Right lobe of liver (tissue), 6 donors: ENCODE measurements around the gene MAPK8IP3. TPM values are rescaled to one million over a fixed set of nuclear protein-coding genes. Genes with fewer than 3 reads are reported as not detected.

Source experiments
- ATAC-seq, 4 donors: fragments of 200-7000 bp; cut with Tn5 transposase; one replicate each; pipeline ENCODE4 v1.9.1; 2020; ENCODE audit warnings: mild to moderate bottlenecking in 4 of 4, moderate library complexity in 4 of 4
- DNase-seq, 3 donors: peaks; one replicate each; pipeline ENCODE4 v3.0.0-alpha.2; 2020
- H3K27ac ChIP-seq, 3 donors: fragments of 200-600 bp; one replicate each; pipeline ENCODE4 v1.8.0; 2022
- H3K27me3 ChIP-seq, 2 donors: fragments of 200-600 bp; one replicate each; pipeline ENCODE4 v1.8.0; 2022
- H3K36me3 ChIP-seq, 4 donors: fragments of 200-600 bp; sonication (generic) in 1 of 4; one replicate each; pipeline versions ENCODE4 v1.5.1 to v1.8.0; 2017 to 2022; ENCODE audit warnings: control low read depth in 1 of 4
- H3K4me1 ChIP-seq, 4 donors: fragments of 200-600 bp; sonication (generic) in 1 of 4; one replicate each; pipeline versions ENCODE4 v1.5.1 to v1.8.0; 2017 to 2022; ENCODE audit warnings: control low read depth in 1 of 4
- H3K4me3 ChIP-seq, 3 donors: fragments of 200-600 bp; one replicate each; pipeline ENCODE4 v1.8.0; 2022
- H3K9me3 ChIP-seq, 4 donors: fragments of 200-600 bp; sonication (generic) in 1 of 4; one replicate each; pipeline versions ENCODE4 v1.5.1 to v1.8.0; 2017 to 2022; ENCODE audit warnings: control low read depth in 1 of 4
- CTCF ChIP-seq, 4 donors: fragments of 200-600 bp in 3 of 4; fragments of 450-650 bp in 1 of 4; IDR thresholded peaks; one replicate each; pipeline versions ENCODE4 v1.5.1 to v1.8.0; 2016 to 2022; ENCODE audit warnings: antibody characterized with exemption in 4 of 4, mild to moderate bottlenecking in 2 of 4
- POLR2A ChIP-seq: fragments of 450-650 bp; IDR thresholded peaks from one replicate; pipeline ENCODE4 v1.6.1; 2017; ENCODE audit warnings: antibody characterized with exemption, mild to moderate bottlenecking
- WGBS: methylation state at CpG from one replicate; pipeline ENCODE4 v1.1.6; 2018; ENCODE audit warnings: low coverage, low lambda C conversion rate; ENCODE audit not compliant: insufficient coverage; ENCODE audit errors: missing lambda C conversion rate; 5-methylcytosine and 5-hydroxymethylcytosine counted together
- intact Hi-C, 2 donors: fragments of 100-400 bp; cut with DNase I; formaldehyde crosslinking; loops; one replicate each; pipeline versions ENCODE4 v1.11.2 to v1.14.1; 2022
- total RNA-seq, 6 experiments: library from RNA; depleted of rRNA in 2 of 6; stranded (reverse); fragments of >200 nt in 2 of 6; fragmentation: NEBNext Ultra II Directional in 3 of 6; extraction: Animal tissue kit (Norgen Biotek cat#: 25700) in 3 of 6; gene quantifications; one replicate each; pipeline versions ENCODE4 v1.1.0 to v1.2.4, GENCODE V29; 2016 to 2023
- donor health status: DM: no; HTN: yes; CAD: no.
- donor health status: DM: no; HTN: no; CAD: no.
- donor health status: DM: no; HTN: no; CAD: no.
- donor health status: DM: no; HTN: yes; CAD: no.
- donor health status: DM: no; HTN: yes; CAD: no.

The MAPK8IP3 gene
- total RNA-seq, 6 experiments from 2014 or later = 8.7 to 37.3 (median 23.0) TPM

- 79% methylated on average over 16 of the region's 17 CpGs for WGBS
- Histone ChIP-seq H3K9me3 (no peaks in the 10 kb centered on the region), H3K27me3 (no peaks in the 10 kb centered on the region), H3K36me3 (peaks cover 0 to 41% (median 8%) of the 10 kb centered on the region in 4 donors), H3K4me3 (no peak overlapping the region), H3K4me1 (peaks cover 0 to 16% (median 0%) of the 10 kb centered on the region in 4 donors), H3K27ac (peak overlapping the region; percentile 31 to 58 (median 54))
- TF ChIP-seq POLR2A (no peak), CTCF (IDR thresholded peaks at IDR 0.05) (no peak)
- DNase-seq = no peak
- ATAC-seq = no peak
- intact Hi-C loops = no loop called here
Observed at GRCh38 chr16:1687427-1688316, 18.3 kb upstream of the MAPK8IP3 start.

- ATAC-seq (peak; percentile 79 to 91 (median 90)), DNase-seq (peak in 1 of 3 donors; percentile 80)
- Histone ChIP-seq H3K27me3 (no peaks in the 10 kb centered on the region), H3K4me3 (no peak overlapping the region), H3K9me3 (no peaks in the 10 kb centered on the region), H3K36me3 (peaks cover 0 to 47% (median 11%) of the 10 kb centered on the region in 4 donors), H3K27ac (peak overlapping the region; percentile 54 to 66 (median 58)), H3K4me1 (peaks cover 0 to 16% (median 0%) of the 10 kb centered on the region in 4 donors)
- intact Hi-C loops = no loop called here
- TF ChIP-seq CTCF (IDR thresholded peaks at IDR 0.05) (no peak), POLR2A (no peak)
- 34% methylated on average over 10 of the region's 10 CpGs for WGBS
Observed at GRCh38 chr16:1688807-1689560, 17.0 kb upstream of the MAPK8IP3 start.

- intact Hi-C loops = no loop called here
- no peaks in the 10 kb centered on the region for H3K9me3 ChIP-seq
- H3K4me1 ChIP-seq = peaks cover 0 to 16% (median 0%) of the 10 kb centered on the region in 4 donors
- no peak overlapping the region for H3K4me3 ChIP-seq
- ATAC-seq (peak in 1 of 4 donors; percentile 3), DNase-seq (no peak)
- TF ChIP-seq CTCF (IDR thresholded peaks at IDR 0.05) (no peak), POLR2A (no peak)
- H3K36me3 ChIP-seq = peaks cover 0 to 51% (median 11%) of the 10 kb centered on the region in 4 donors
- peak overlapping the region; percentile 54 to 66 (median 58) for H3K27ac ChIP-seq
- 88% methylated on average over 6 of the region's 13 CpGs for WGBS
- H3K27me3 ChIP-seq = no peaks in the 10 kb centered on the region
Observed at GRCh38 chr16:1689853-1690252, 16.1 kb upstream of the MAPK8IP3 start.

GRCh38 chr16:1690810-1691209 is 15.2 kb upstream of the MAPK8IP3 start:
- no peak for ATAC-seq
- H3K27me3 ChIP-seq = no peaks in the 10 kb centered on the region
- H3K36me3 ChIP-seq = peaks cover 0 to 45% (median 8%) of the 10 kb centered on the region in 4 donors
- no peak for TF ChIP-seq CTCF (IDR thresholded peaks at IDR 0.05)
- TF ChIP-seq POLR2A = no peak
- intact Hi-C loops = no loop called here
- WGBS = 100% methylated on average over 1 of the region's 1 CpG
- H3K9me3 ChIP-seq = no peaks in the 10 kb centered on the region
- no peak overlapping the region for H3K4me3 ChIP-seq
- no peak overlapping the region for H3K27ac ChIP-seq
- DNase-seq = no peak
- H3K4me1 ChIP-seq = peaks cover 0 to 16% (median 0%) of the 10 kb centered on the region in 4 donors
